Measurements from ENCODE around the gene LEKR1.

- no peak for TF ChIP-seq WT1 (tag by site-specific recombination; IDR thresholded peaks at IDR 0.05)
- TF ChIP-seq KLF7 (tag by site-specific recombination; IDR thresholded peaks at IDR 0.05; ENCODE audit: borderline replicate concordance) = no peak
- no peak for TF ChIP-seq ZNF692 (tag by site-specific recombination; IDR thresholded peaks at IDR 0.05)
- TF ChIP-seq ZNF416 (tag by site-specific recombination; IDR thresholded peaks at IDR 0.05) = no peak
- no peak for TF ChIP-seq CTCF (tag by site-specific recombination; IDR thresholded peaks at IDR 0.05)
- no peak for TF ChIP-seq GLI4 (tag by site-specific recombination; IDR thresholded peaks at IDR 0.05)
Observed at GRCh38 chr3:157069406-157069805, 243.3 kb downstream of the LEKR1 start.
